SU-DHL-6 (cell line): ENCODE results near the gene BTBD9.

Experiments
- H2AFZ ChIP-seq: fragments of 200-600 bp; sonication (generic); 2 replicates; pipeline ENCODE4 v1.6.1; 2014; ENCODE audit warnings: low read depth, mild to moderate bottlenecking, moderate library complexity, mixed read lengths, antibody characterized with exemption, low read length; ENCODE audit not compliant: severe bottlenecking
- H3F3A ChIP-seq: fragments of 200-600 bp; shearing (Covaris generic); 2 replicates; pipeline ENCODE4 v1.6.0; 2016; ENCODE audit warnings: antibody characterized with exemption, mild to moderate bottlenecking; ENCODE audit not compliant: insufficient read depth
- H3K27ac ChIP-seq: fragments of 200-600 bp; sonication (generic); 2 replicates; pipeline ENCODE4 v1.5.1; 2016; ENCODE audit warnings: low read depth, mild to moderate bottlenecking, low read length, moderate library complexity, mixed read lengths
- H3K27me3 ChIP-seq: fragments of 200-600 bp; sonication (generic), shearing (Covaris generic); 2 replicates; pipeline ENCODE4 v1.6.0; 2014; ENCODE audit warnings: mild to moderate bottlenecking, low read length
- H3K36me3 ChIP-seq: fragments of 200-600 bp; sonication (generic); 2 replicates; pipeline ENCODE4 v1.6.1; 2014; ENCODE audit warnings: mild to moderate bottlenecking, low read length, mixed read lengths
- H3K4me2 ChIP-seq: fragments of 300-600, 200-600 bp; shearing (Covaris generic), sonication (generic); 2 replicates; pipeline ENCODE4 v1.6.0; 2014; ENCODE audit warnings: low read length, low read depth, mild to moderate bottlenecking; ENCODE audit not compliant: poor library complexity, severe bottlenecking
- H3K4me3 ChIP-seq: fragments of 200-600 bp; sonication (generic); 2 replicates; pipeline ENCODE4 v1.5.1; 2014; ENCODE audit warnings: antibody characterized with exemption, low read length, mild to moderate bottlenecking, mixed read lengths; ENCODE audit not compliant: insufficient read depth, poor library complexity, severe bottlenecking
- H3K79me2 ChIP-seq: fragments of 200-600 bp; sonication (generic); 2 replicates; pipeline ENCODE4 v1.6.1; 2014; ENCODE audit warnings: mild to moderate bottlenecking, low read length, moderate library complexity; ENCODE audit not compliant: insufficient read depth
- H3K9ac ChIP-seq: fragments of 200-600 bp; sonication (generic); 2 replicates; pipeline ENCODE4 v1.7.0; 2014; ENCODE audit warnings: mild to moderate bottlenecking, low read length
- H3K9me2 ChIP-seq: fragments of 200-600 bp; sonication (generic); replicated peaks from 2 replicates; pipeline ENCODE4 v1.6.1; 2014; ENCODE audit warnings: low read length; ENCODE audit not compliant: insufficient read depth
- H3K9me3 ChIP-seq: fragments of 200-600 bp; sonication (generic); 2 replicates; pipeline ENCODE4 v1.6.1; 2014; ENCODE audit warnings: low read length, mixed read lengths; ENCODE audit not compliant: insufficient read depth
- H4K20me1 ChIP-seq: fragments of 200-600 bp; sonication (generic); 2 replicates; pipeline ENCODE4 v1.6.1; 2014; ENCODE audit warnings: low read depth, mild to moderate bottlenecking, antibody characterized with exemption, low read length, moderate library complexity, mixed read lengths
- CTCF ChIP-seq: fragments of 200-600 bp; sonication (generic); IDR thresholded peaks from one replicate; pipeline ENCODE4 v1.5.1; 2017; ENCODE audit warnings: antibody characterized with exemption, mild to moderate bottlenecking, low read length, moderate library complexity; ENCODE audit not compliant: insufficient read depth, poor library complexity, severe bottlenecking
- EZH2phosphoT487 ChIP-seq: fragments of 200-600 bp; sonication (generic), shearing (Covaris generic); conservative IDR thresholded peaks from 2 replicates; pipeline ENCODE4 v1.6.1; 2018; ENCODE audit warnings: mild to moderate bottlenecking, antibody characterized with exemption, low read length, moderate library complexity, mixed read lengths

Gene BTBD9

GRCh38 chr6:38290133-38290799, 349.5 kb downstream of the BTBD9 start:
- Histone ChIP-seq H3K27me3 (no peaks in the 10 kb centered on the region), H3K4me3 (no peak overlapping the region), H4K20me1 (no peaks in the 10 kb centered on the region), H3K9ac (no peak overlapping the region), H3K9me2 (no peaks in the 10 kb centered on the region), H3K4me2 (no peak overlapping the region), H3K36me3 (no peaks in the 10 kb centered on the region), H3K9me3 (no peaks in the 10 kb centered on the region), H2AFZ (no peak overlapping the region), H3K79me2 (no peaks in the 10 kb centered on the region), H3F3A (no peaks in the 10 kb centered on the region), H3K27ac (no peak overlapping the region)
- no peak for TF ChIP-seq CTCF

- Histone ChIP-seq H3K27ac (no peak overlapping the region), H3K27me3 (no peaks in the 10 kb centered on the region), H3K4me2 (no peak overlapping the region), H2AFZ (no peak overlapping the region), H3K36me3 (no peaks in the 10 kb centered on the region), H4K20me1 (no peaks in the 10 kb centered on the region), H3K4me3 (no peak overlapping the region), H3K9me2 (no peaks in the 10 kb centered on the region), H3K79me2 (no peaks in the 10 kb centered on the region), H3K9me3 (no peaks in the 10 kb centered on the region), H3F3A (no peaks in the 10 kb centered on the region), H3K9ac (no peak overlapping the region)
- no peak for TF ChIP-seq EZH2phosphoT487
- TF ChIP-seq CTCF, result no peak
Measured at GRCh38 chr6:38287487-38287886, 352.2 kb downstream of the BTBD9 start.

GRCh38 chr6:38284802-38285394, 354.8 kb downstream of the BTBD9 start:
- no peaks in the 10 kb centered on the region for H3F3A ChIP-seq
- no peaks in the 10 kb centered on the region for H3K9me3 ChIP-seq
- H3K4me3 ChIP-seq, result no peak overlapping the region
- H3K36me3 ChIP-seq, result no peaks in the 10 kb centered on the region
- H3K9ac ChIP-seq, result no peak overlapping the region
- no peaks in the 10 kb centered on the region for H3K27me3 ChIP-seq
- no peaks in the 10 kb centered on the region for H4K20me1 ChIP-seq
- H2AFZ ChIP-seq, result no peak overlapping the region
- H3K79me2 ChIP-seq, result no peaks in the 10 kb centered on the region
- no peak overlapping the region for H3K27ac ChIP-seq
- no peaks in the 10 kb centered on the region for H3K9me2 ChIP-seq
- H3K4me2 ChIP-seq, result no peak overlapping the region
- TF ChIP-seq CTCF (no peak), EZH2phosphoT487 (no peak)
